ENCODE data around the gene STK32B. TPM values are rescaled to one million over a fixed set of nuclear protein-coding genes. Genes with fewer than 3 reads are reported as not detected.

The STK32B gene
- polyA plus RNA-seq, 2 donors: 0.22 to 0.24 TPM

- no peaks in the 10 kb centered on the region for H3K9me3 ChIP-seq (ENCODE audit: control insufficient read depth in 2 of 2, insufficient read depth in 1 of 2, low read depth in 1 of 2, low read length in 1 of 2)
- H3K27me3 ChIP-seq (ENCODE audit: control insufficient read depth in 1 of 2, insufficient read depth in 2 of 2, low read length in 2 of 2): no peaks in the 10 kb centered on the region
- H3K36me3 ChIP-seq (ENCODE audit: control insufficient read depth in 2 of 2, insufficient read depth in 2 of 2, low read length in 1 of 2): no peaks in the 10 kb centered on the region
- H3K27ac ChIP-seq (ENCODE audit: low read depth in 2 of 2, low read length in 1 of 2): no peak overlapping the region
- no peak overlapping the region for H3K4me3 ChIP-seq (ENCODE audit: low read depth in 1 of 2, low read length in 2 of 2)
- no peaks in the 10 kb centered on the region for H3K4me1 ChIP-seq (ENCODE audit: control insufficient read depth in 2 of 2, insufficient read depth in 2 of 2, low read length in 1 of 2)
- 68 to 74% methylated on average over 5 of the region's 5 CpGs for WGBS, 2 donors
Measured at GRCh38 chr4:5125321-5125720, 74.0 kb downstream of the STK32B start.

GRCh38 chr4:5126231-5126630, 75.0 kb downstream of the STK32B start:
- WGBS, 2 donors: 76 to 82% methylated on average over 5 of the region's 5 CpGs
- Histone ChIP-seq H3K4me3 (ENCODE audit: low read depth in 1 of 2, low read length in 2 of 2) (no peak overlapping the region), H3K27ac (ENCODE audit: low read depth in 2 of 2, low read length in 1 of 2) (no peak overlapping the region), H3K36me3 (ENCODE audit: control insufficient read depth in 2 of 2, insufficient read depth in 2 of 2, low read length in 1 of 2) (no peaks in the 10 kb centered on the region), H3K27me3 (ENCODE audit: control insufficient read depth in 1 of 2, insufficient read depth in 2 of 2, low read length in 2 of 2) (no peaks in the 10 kb centered on the region), H3K9me3 (ENCODE audit: control insufficient read depth in 2 of 2, insufficient read depth in 1 of 2, low read depth in 1 of 2, low read length in 1 of 2) (no peaks in the 10 kb centered on the region), H3K4me1 (ENCODE audit: control insufficient read depth in 2 of 2, insufficient read depth in 2 of 2, low read length in 1 of 2) (no peaks in the 10 kb centered on the region)

- Histone ChIP-seq H3K9me3 (ENCODE audit: control insufficient read depth in 2 of 2, insufficient read depth in 1 of 2, low read depth in 1 of 2, low read length in 1 of 2) (no peaks in the 10 kb centered on the region), H3K4me1 (ENCODE audit: control insufficient read depth in 2 of 2, insufficient read depth in 2 of 2, low read length in 1 of 2) (no peaks in the 10 kb centered on the region), H3K4me3 (ENCODE audit: low read depth in 1 of 2, low read length in 2 of 2) (no peak overlapping the region), H3K36me3 (ENCODE audit: control insufficient read depth in 2 of 2, insufficient read depth in 2 of 2, low read length in 1 of 2) (no peaks in the 10 kb centered on the region), H3K27me3 (ENCODE audit: control insufficient read depth in 1 of 2, insufficient read depth in 2 of 2, low read length in 2 of 2) (peaks cover 0 to 2% of the 10 kb centered on the region in 2 donors), H3K27ac (ENCODE audit: low read depth in 2 of 2, low read length in 1 of 2) (no peak overlapping the region)
- WGBS, 2 donors: 61 to 67% methylated on average over 5 of the region's 5 CpGs
Measured at GRCh38 chr4:5126857-5127256, 75.6 kb downstream of the STK32B start.

- WGBS, 2 donors: 63 to 70% methylated on average over 7 of the region's 7 CpGs
- no peaks in the 10 kb centered on the region for H3K9me3 ChIP-seq (ENCODE audit: control insufficient read depth in 2 of 2, insufficient read depth in 1 of 2, low read depth in 1 of 2, low read length in 1 of 2)
- no peaks in the 10 kb centered on the region for H3K36me3 ChIP-seq (ENCODE audit: control insufficient read depth in 2 of 2, insufficient read depth in 2 of 2, low read length in 1 of 2)
- H3K4me1 ChIP-seq (ENCODE audit: control insufficient read depth in 2 of 2, insufficient read depth in 2 of 2, low read length in 1 of 2): no peaks in the 10 kb centered on the region
- H3K27ac ChIP-seq (ENCODE audit: low read depth in 2 of 2, low read length in 1 of 2): no peak overlapping the region
- no peak overlapping the region for H3K4me3 ChIP-seq (ENCODE audit: low read depth in 1 of 2, low read length in 2 of 2)
- peaks cover 0 to 2% of the 10 kb centered on the region in 2 donors for H3K27me3 ChIP-seq (ENCODE audit: control insufficient read depth in 1 of 2, insufficient read depth in 2 of 2, low read length in 2 of 2)
Measured at GRCh38 chr4:5127556-5127955, 76.3 kb downstream of the STK32B start.

GRCh38 chr4:5128569-5128968, 77.3 kb downstream of the STK32B start:
- H3K27ac ChIP-seq (ENCODE audit: low read depth in 2 of 2, low read length in 1 of 2): no peak overlapping the region
- H3K9me3 ChIP-seq (ENCODE audit: control insufficient read depth in 2 of 2, insufficient read depth in 1 of 2, low read depth in 1 of 2, low read length in 1 of 2): no peaks in the 10 kb centered on the region
- H3K4me1 ChIP-seq (ENCODE audit: control insufficient read depth in 2 of 2, insufficient read depth in 2 of 2, low read length in 1 of 2): no peaks in the 10 kb centered on the region
- no peaks in the 10 kb centered on the region for H3K36me3 ChIP-seq (ENCODE audit: control insufficient read depth in 2 of 2, insufficient read depth in 2 of 2, low read length in 1 of 2)
- peaks cover 0 to 2% of the 10 kb centered on the region in 2 donors for H3K27me3 ChIP-seq (ENCODE audit: control insufficient read depth in 1 of 2, insufficient read depth in 2 of 2, low read length in 2 of 2)
- no peak overlapping the region for H3K4me3 ChIP-seq (ENCODE audit: low read depth in 1 of 2, low read length in 2 of 2)
- 44 to 46% methylated on average over 5 of the region's 5 CpGs for WGBS, 2 donors

- no peaks in the 10 kb centered on the region for H3K4me1 ChIP-seq (ENCODE audit: control insufficient read depth in 2 of 2, insufficient read depth in 2 of 2, low read length in 1 of 2)
- no peak overlapping the region for H3K27ac ChIP-seq (ENCODE audit: low read depth in 2 of 2, low read length in 1 of 2)
- H3K9me3 ChIP-seq (ENCODE audit: control insufficient read depth in 2 of 2, insufficient read depth in 1 of 2, low read depth in 1 of 2, low read length in 1 of 2): no peaks in the 10 kb centered on the region
- H3K27me3 ChIP-seq (ENCODE audit: control insufficient read depth in 1 of 2, insufficient read depth in 2 of 2, low read length in 2 of 2): peaks cover 0 to 2% of the 10 kb centered on the region in 2 donors
- H3K4me3 ChIP-seq (ENCODE audit: low read depth in 1 of 2, low read length in 2 of 2): no peak overlapping the region
- no peaks in the 10 kb centered on the region for H3K36me3 ChIP-seq (ENCODE audit: control insufficient read depth in 2 of 2, insufficient read depth in 2 of 2, low read length in 1 of 2)
- 86 to 93% methylated on average over 2 of the region's 2 CpGs for WGBS, 2 donors
Measured at GRCh38 chr4:5133201-5133600, 81.9 kb downstream of the STK32B start.

- H3K36me3 ChIP-seq (ENCODE audit: control insufficient read depth in 2 of 2, insufficient read depth in 2 of 2, low read length in 1 of 2): no peaks in the 10 kb centered on the region
- no peaks in the 10 kb centered on the region for H3K4me1 ChIP-seq (ENCODE audit: control insufficient read depth in 2 of 2, insufficient read depth in 2 of 2, low read length in 1 of 2)
- H3K27me3 ChIP-seq (ENCODE audit: control insufficient read depth in 1 of 2, insufficient read depth in 2 of 2, low read length in 2 of 2): peaks cover 0 to 2% of the 10 kb centered on the region in 2 donors
- H3K9me3 ChIP-seq (ENCODE audit: control insufficient read depth in 2 of 2, insufficient read depth in 1 of 2, low read depth in 1 of 2, low read length in 1 of 2): no peaks in the 10 kb centered on the region
- 76 to 77% methylated on average over 4 of the region's 4 CpGs for WGBS, 2 donors
- H3K4me3 ChIP-seq (ENCODE audit: low read depth in 1 of 2, low read length in 2 of 2): no peak overlapping the region
- H3K27ac ChIP-seq (ENCODE audit: low read depth in 2 of 2, low read length in 1 of 2): no peak overlapping the region
Measured at GRCh38 chr4:5133933-5134594, 82.8 kb downstream of the STK32B start.

- Histone ChIP-seq H3K27me3 (ENCODE audit: control insufficient read depth in 1 of 2, insufficient read depth in 2 of 2, low read length in 2 of 2) (peaks cover 0 to 2% of the 10 kb centered on the region in 2 donors), H3K4me3 (ENCODE audit: low read depth in 1 of 2, low read length in 2 of 2) (no peak overlapping the region), H3K9me3 (ENCODE audit: control insufficient read depth in 2 of 2, insufficient read depth in 1 of 2, low read depth in 1 of 2, low read length in 1 of 2) (no peaks in the 10 kb centered on the region), H3K27ac (ENCODE audit: low read depth in 2 of 2, low read length in 1 of 2) (no peak overlapping the region), H3K36me3 (ENCODE audit: control insufficient read depth in 2 of 2, insufficient read depth in 2 of 2, low read length in 1 of 2) (no peaks in the 10 kb centered on the region), H3K4me1 (ENCODE audit: control insufficient read depth in 2 of 2, insufficient read depth in 2 of 2, low read length in 1 of 2) (no peaks in the 10 kb centered on the region)
- 62 to 69% methylated on average over 4 of the region's 4 CpGs for WGBS, 2 donors
Measured at GRCh38 chr4:5134620-5135019, 83.3 kb downstream of the STK32B start.

GRCh38 chr4:5137226-5137625, 85.9 kb downstream of the STK32B start:
- Histone ChIP-seq H3K36me3 (ENCODE audit: control insufficient read depth in 2 of 2, insufficient read depth in 2 of 2, low read length in 1 of 2) (no peaks in the 10 kb centered on the region), H3K27ac (ENCODE audit: low read depth in 2 of 2, low read length in 1 of 2) (no peak overlapping the region), H3K4me1 (ENCODE audit: control insufficient read depth in 2 of 2, insufficient read depth in 2 of 2, low read length in 1 of 2) (no peaks in the 10 kb centered on the region), H3K4me3 (ENCODE audit: low read depth in 1 of 2, low read length in 2 of 2) (no peak overlapping the region), H3K9me3 (ENCODE audit: control insufficient read depth in 2 of 2, insufficient read depth in 1 of 2, low read depth in 1 of 2, low read length in 1 of 2) (no peaks in the 10 kb centered on the region), H3K27me3 (ENCODE audit: control insufficient read depth in 1 of 2, insufficient read depth in 2 of 2, low read length in 2 of 2) (no peaks in the 10 kb centered on the region)
- WGBS, 2 donors: 76 to 88% methylated on average over 2 of the region's 2 CpGs

- H3K4me3 ChIP-seq (ENCODE audit: low read depth in 1 of 2, low read length in 2 of 2): no peak overlapping the region
- H3K36me3 ChIP-seq (ENCODE audit: control insufficient read depth in 2 of 2, insufficient read depth in 2 of 2, low read length in 1 of 2): no peaks in the 10 kb centered on the region
- H3K9me3 ChIP-seq (ENCODE audit: control insufficient read depth in 2 of 2, insufficient read depth in 1 of 2, low read depth in 1 of 2, low read length in 1 of 2): no peaks in the 10 kb centered on the region
- no peaks in the 10 kb centered on the region for H3K4me1 ChIP-seq (ENCODE audit: control insufficient read depth in 2 of 2, insufficient read depth in 2 of 2, low read length in 1 of 2)
- WGBS, 2 donors: 27 to 33% methylated on average over 9 of the region's 9 CpGs
- no peaks in the 10 kb centered on the region for H3K27me3 ChIP-seq (ENCODE audit: control insufficient read depth in 1 of 2, insufficient read depth in 2 of 2, low read length in 2 of 2)
- no peak overlapping the region for H3K27ac ChIP-seq (ENCODE audit: low read depth in 2 of 2, low read length in 1 of 2)
Measured at GRCh38 chr4:5137927-5138326, 86.6 kb downstream of the STK32B start.
